GM19023 (cell line): ENCODE data around the gene SEMA3C.

Source experiments
- ATAC-seq: cut with Tn5 transposase; IDR thresholded peaks from one replicate; pipeline ENCODE4 v1.9.1; 2021; ENCODE audit warnings: mild to moderate bottlenecking, moderate library complexity; ENCODE audit not compliant: unreplicated experiment

Gene SEMA3C

GRCh38 chr7:80858141-80858903 is 60.5 kb downstream of the SEMA3C start:
- no peak for ATAC-seq

- ATAC-seq = no peak
These were observed 62.1 kb downstream of the SEMA3C start for GRCh38 chr7:80856769-80857168.

GRCh38 chr7:80851896-80852476 is 66.9 kb downstream of the SEMA3C start:
- ATAC-seq = no peak

- no peak for ATAC-seq
These were observed 70.0 kb downstream of the SEMA3C start for GRCh38 chr7:80848841-80849240.

GRCh38 chr7:80847895-80848294 is 71.0 kb downstream of the SEMA3C start:
- ATAC-seq = no peak

- no peak for ATAC-seq
These were observed 71.8 kb downstream of the SEMA3C start for GRCh38 chr7:80847027-80847426.

- ATAC-seq = no peak
These were observed 73.9 kb downstream of the SEMA3C start for GRCh38 chr7:80844916-80845315.

GRCh38 chr7:80843018-80843677 is 75.7 kb downstream of the SEMA3C start:
- no peak for ATAC-seq

GRCh38 chr7:80842022-80842790 is 76.6 kb downstream of the SEMA3C start:
- ATAC-seq = no peak

- no peak for ATAC-seq
These were observed 77.4 kb downstream of the SEMA3C start for GRCh38 chr7:80841423-80841955.

GRCh38 chr7:80840681-80841080 is 78.2 kb downstream of the SEMA3C start:
- ATAC-seq = no peak

- no peak for ATAC-seq
These were observed 79.0 kb downstream of the SEMA3C start for GRCh38 chr7:80839855-80840254.

GRCh38 chr7:80838643-80839042 is 80.2 kb downstream of the SEMA3C start:
- no peak for ATAC-seq

GRCh38 chr7:80837345-80837744 is 81.5 kb downstream of the SEMA3C start:
- no peak for ATAC-seq

- ATAC-seq = no peak
These were observed 83.6 kb downstream of the SEMA3C start for GRCh38 chr7:80835251-80835650.

- ATAC-seq = no peak
These were observed 85.3 kb downstream of the SEMA3C start for GRCh38 chr7:80833289-80834268.

- ATAC-seq = no peak
These were observed 86.8 kb downstream of the SEMA3C start for GRCh38 chr7:80832006-80832405.

GRCh38 chr7:80830584-80831285 is 88.1 kb downstream of the SEMA3C start:
- ATAC-seq = no peak

GRCh38 chr7:80830010-80830409 is 88.8 kb downstream of the SEMA3C start:
- no peak for ATAC-seq
